GM12878 (cell line): ENCODE measurements around the gene RUNDC1. TPM values are rescaled to one million over a fixed set of nuclear protein-coding genes. Genes with fewer than 3 reads are reported as not detected.
A peak's percentile ranks its signal among the peaks of the same experiment; 100 is the strongest.

Source experiments
- ASH2L ChIP-seq: fragments of 300-600, 200-600 bp; sonication (generic); IDR thresholded peaks from 2 replicates; pipeline ENCODE4 v1.6.1; 2017; ENCODE audit warnings: low read depth, mild to moderate bottlenecking, borderline replicate concordance
- BCL3 ChIP-seq: IDR thresholded peaks from 2 replicates; pipeline ENCODE4 v1.6.1; 2011; ENCODE audit warnings: borderline replicate concordance, low read depth, mild to moderate bottlenecking, moderate library complexity, low read length; ENCODE audit not compliant: insufficient read depth, poor library complexity, severe bottlenecking
- ETV6 ChIP-seq, 2 experiments: fragments of 450-650 bp in 1 of 2; IDR thresholded peaks in 1 of 2; conservative IDR thresholded peaks in 1 of 2; 2 replicates each; pipeline ENCODE4 v1.6.1; 2014; ENCODE audit warnings: antibody characterized with exemption in 1 of 2, borderline replicate concordance in 1 of 2, low read depth in 1 of 2, mild to moderate bottlenecking in 1 of 2, moderate library complexity in 1 of 2
- NFYB ChIP-seq: IDR thresholded peaks from 2 replicates; pipeline ENCODE4 v1.6.1; 2011; ENCODE audit warnings: low read depth, mild to moderate bottlenecking, low read length, improper control_type of control experiment, moderate library complexity; ENCODE audit not compliant: insufficient read depth
- PRDM15 ChIP-seq: fragments of 450-650 bp; formaldehyde crosslinking; IDR thresholded peaks from 2 replicates; pipeline ENCODE4 v1.4.0; 2020; ENCODE audit warnings: mild to moderate bottlenecking, moderate library complexity
- RELB ChIP-seq: fragments of 450-650 bp; IDR thresholded peaks from 2 replicates; pipeline ENCODE4 v1.6.1; 2017; ENCODE audit warnings: low read depth, mild to moderate bottlenecking, moderate library complexity
- SMC3 ChIP-seq: IDR thresholded peaks from 2 replicates; pipeline ENCODE4 v1.6.1; 2011; ENCODE audit warnings: low read length, improper control_type of control experiment, borderline replicate concordance
- SREBF1 ChIP-seq: IDR thresholded peaks from 2 replicates; pipeline ENCODE4 v1.6.1; 2012; ENCODE audit warnings: mild to moderate bottlenecking, low read length
- TBL1XR1 ChIP-seq: IDR thresholded peaks from 2 replicates; pipeline ENCODE4 v1.6.1; 2012; ENCODE audit warnings: low read depth, low read length, improper control_type of control experiment
- ZBTB11 ChIP-seq: fragments of 450-650 bp; formaldehyde crosslinking; IDR thresholded peaks from 2 replicates; pipeline ENCODE4 v1.5.0; 2022; ENCODE audit warnings: mild to moderate bottlenecking, missing genetic modification characterization
- ZBTB40 ChIP-seq: fragments of 450-650 bp; IDR thresholded peaks from 2 replicates; pipeline ENCODE4 v1.6.1; 2016; ENCODE audit warnings: mild to moderate bottlenecking, moderate library complexity, borderline replicate concordance
- ZNF217 ChIP-seq: fragments of 450-650 bp; IDR thresholded peaks from 2 replicates; pipeline ENCODE4 v1.6.1; 2017; ENCODE audit warnings: antibody characterized with exemption, mild to moderate bottlenecking
- polyA plus RNA-seq, 11 experiments: library from polyadenylated mRNA; depleted of rRNA in 4 of 11; unstranded in 6 of 11; stranded (reverse) in 5 of 11; fragments of >200 nt; fragmentation: Nextera tagmentation in 4 of 11; fragmentation: Illumina TruSeq in 1 of 11; extraction: Ambion mirVana in 4 of 11; extraction: Trizol in 1 of 11; gene quantifications; 1 replicate in 1 of 11; 2 replicates in 10 of 11; pipeline versions ENCODE4 v1.2.1 to v1.2.3, GENCODE V29; 2011 to 2016; ENCODE audit warnings: inconsistent platforms in 2 of 11, missing spikeins in 2 of 11, low read depth in 1 of 11
- total RNA-seq, 4 experiments: library from RNA; depleted of rRNA in 3 of 4; stranded (reverse); fragments of >200 nt in 3 of 4; fragmentation: Illumina TruSeq in 1 of 4; extraction: Trizol in 1 of 4; gene quantifications; 2 replicates each; pipeline versions ENCODE4 v1.2.1 to v1.2.3, GENCODE V29; 2013 to 2021

The RUNDC1 gene
- total and polyA plus RNA-seq, 10 of the 15 experiments (the other 5 are each of a cell fraction or from before 2014, with no cell fraction given): 2.9 to 15.6 (median 8.2) TPM

GRCh38 chr17:43024407-43025289 lies 44.3 kb downstream of the RUNDC1 start, which contains the start of gene RND2 (continued):
- TF ChIP-seq RELB: peak; percentile 28; the same call in 1 of the 2 replicates
- no peak for TF ChIP-seq PRDM15
- no peak for TF ChIP-seq ETV6 (conservative IDR thresholded peaks at IDR 0.05 in 1 of 2, IDR thresholded peaks at IDR 0.05 in 1 of 2; ENCODE audit: borderline replicate concordance in 1 of 2, low read depth in 1 of 2)
- TF ChIP-seq NFYB: no peak
- TF ChIP-seq TBL1XR1: no peak
- TF ChIP-seq SREBF1: no peak
- no peak for TF ChIP-seq ZNF217
- TF ChIP-seq ZBTB40: peak; percentile 48; the same call in 1 of the 2 replicates
- TF ChIP-seq ASH2L: no peak
- TF ChIP-seq ZBTB11: no peak
- TF ChIP-seq BCL3: no peak
- TF ChIP-seq SMC3: peak; percentile 65
